Measurements from ENCODE around the gene CBX8. TPM values are rescaled to one million over a fixed set of nuclear protein-coding genes. Genes with fewer than 3 reads are reported as not detected.

Gene CBX8
- total RNA-seq, 1 donor from 2014 or later, result 4.0 TPM

DNA sequence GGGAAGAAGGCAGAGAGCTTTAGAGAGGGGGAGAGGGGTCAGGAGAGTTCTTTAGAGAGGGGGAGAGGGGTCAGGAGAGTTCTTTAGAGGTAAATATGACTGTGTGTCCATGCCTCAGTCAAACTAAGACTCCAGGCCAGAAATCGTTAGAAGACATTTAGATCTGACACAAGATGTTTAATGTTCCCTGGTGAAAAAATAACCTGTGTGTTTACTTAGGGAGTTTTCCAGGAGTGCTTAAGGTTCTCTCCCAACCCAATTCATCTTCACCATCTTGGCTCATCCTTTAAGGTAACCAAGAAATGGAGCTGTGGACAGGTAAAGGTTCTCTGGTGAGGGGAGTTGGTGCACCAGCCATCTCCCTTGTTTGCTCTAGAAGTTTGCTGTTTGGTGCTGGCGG, 32.6 kb upstream of the CBX8 start:
- ChIA-PET POLR2A (interaction anchor here (2.2 kb wide), 1 partner anchor 10 kb away, joined by 8 read pairs; the partner anchor contains the start of gene CBX4), CTCF (no interaction called here)
- peaks cover 11% of the 10 kb centered on the region for H3K36me3 Mint-ChIP-seq (ENCODE audit: low read depth)
- no peak overlapping the region for H3K4me3 Mint-ChIP-seq
- H3K27me3 Mint-ChIP-seq, result peaks cover 10% of the 10 kb centered on the region
- H3K27ac Mint-ChIP-seq, result no peak overlapping the region
- no peak for ATAC-seq (ENCODE audit: low read depth)
- DNase-seq, result no peak
- H3K9me3 Mint-ChIP-seq, result no peaks in the 10 kb centered on the region
- TF ChIP-seq, protein P1, sequence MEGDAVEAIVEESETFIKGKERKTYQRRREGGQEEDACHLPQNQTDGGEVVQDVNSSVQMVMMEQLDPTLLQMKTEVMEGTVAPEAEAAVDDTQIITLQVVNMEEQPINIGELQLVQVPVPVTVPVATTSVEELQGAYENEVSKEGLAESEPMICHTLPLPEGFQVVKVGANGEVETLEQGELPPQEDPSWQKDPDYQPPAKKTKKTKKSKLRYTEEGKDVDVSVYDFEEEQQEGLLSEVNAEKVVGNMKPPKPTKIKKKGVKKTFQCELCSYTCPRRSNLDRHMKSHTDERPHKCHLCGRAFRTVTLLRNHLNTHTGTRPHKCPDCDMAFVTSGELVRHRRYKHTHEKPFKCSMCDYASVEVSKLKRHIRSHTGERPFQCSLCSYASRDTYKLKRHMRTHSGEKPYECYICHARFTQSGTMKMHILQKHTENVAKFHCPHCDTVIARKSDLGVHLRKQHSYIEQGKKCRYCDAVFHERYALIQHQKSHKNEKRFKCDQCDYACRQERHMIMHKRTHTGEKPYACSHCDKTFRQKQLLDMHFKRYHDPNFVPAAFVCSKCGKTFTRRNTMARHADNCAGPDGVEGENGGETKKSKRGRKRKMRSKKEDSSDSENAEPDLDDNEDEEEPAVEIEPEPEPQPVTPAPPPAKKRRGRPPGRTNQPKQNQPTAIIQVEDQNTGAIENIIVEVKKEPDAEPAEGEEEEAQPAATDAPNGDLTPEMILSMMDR (IDR thresholded peaks at IDR 0.05), result no peak
- peaks cover 17% of the 10 kb centered on the region for H3K4me1 Mint-ChIP-seq
- intact Hi-C loops (cut with micrococcal nuclease), result no loop called here

DNA sequence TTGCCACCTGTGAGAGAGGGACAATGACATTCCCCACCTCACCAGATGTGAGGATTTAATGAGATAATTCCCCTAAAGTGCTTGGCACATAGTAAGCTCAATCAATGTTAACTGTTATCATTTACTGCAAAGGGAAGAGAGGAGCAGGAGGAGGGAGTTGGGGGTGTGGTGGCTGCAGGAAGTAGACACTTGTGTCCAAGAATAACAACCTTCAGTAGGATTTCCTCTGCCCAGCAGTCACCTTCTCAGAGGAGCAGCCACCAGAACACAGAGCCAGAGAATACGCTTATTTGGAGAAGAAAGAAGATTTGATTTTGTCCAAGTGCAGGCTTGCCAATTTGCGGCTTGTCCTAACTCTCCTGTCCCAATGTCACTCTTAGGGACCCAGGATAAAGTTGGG, 32.1 kb upstream of the CBX8 start:
- POLR2A ChIA-PET, result interaction anchor here (0.5 to 2.2 kb wide), 4 partner anchors 11 to 194 kb away, joined by 3 to 8 read pairs (median 3); partner anchors contain the start of genes CBX4 and CBX8
- ATAC-seq (ENCODE audit: low read depth) (no peak), DNase-seq (no peak)
- Mint-ChIP-seq H3K4me3 (no peak overlapping the region), H3K27ac (no peak overlapping the region), H3K27me3 (peaks cover 12% of the 10 kb centered on the region), H3K9me3 (no peaks in the 10 kb centered on the region), H3K36me3 (ENCODE audit: low read depth) (peaks cover 8% of the 10 kb centered on the region), H3K4me1 (peaks cover 17% of the 10 kb centered on the region)
- intact Hi-C loops (cut with micrococcal nuclease), result no loop called here
- CTCF ChIA-PET, result no interaction called here
- TF ChIP-seq, protein P1 (IDR thresholded peaks at IDR 0.05), result no peak

- H3K4me3 Mint-ChIP-seq, result no peak overlapping the region
- ATAC-seq (ENCODE audit: low read depth) (no peak), DNase-seq (no peak)
- intact Hi-C loops (cut with micrococcal nuclease), result no loop called here
- TF ChIP-seq, protein P1 (IDR thresholded peaks at IDR 0.05), result no peak
- peaks cover 17% of the 10 kb centered on the region for H3K27me3 Mint-ChIP-seq
- peaks cover 1% of the 10 kb centered on the region for H3K36me3 Mint-ChIP-seq (ENCODE audit: low read depth)
- CTCF ChIA-PET, result no interaction called here
- POLR2A ChIA-PET, result interaction anchor here (0.7 kb wide), 1 partner anchor 15 kb away, joined by 3 read pairs; no protein-coding TSS in a partner anchor
- H3K4me1 Mint-ChIP-seq, result peaks cover 12% of the 10 kb centered on the region
- H3K9me3 Mint-ChIP-seq, result no peaks in the 10 kb centered on the region
- no peak overlapping the region for H3K27ac Mint-ChIP-seq
These were observed 30.1 kb upstream of the CBX8 start for GRCh38 chr17:79826841-79827578.

DNA sequence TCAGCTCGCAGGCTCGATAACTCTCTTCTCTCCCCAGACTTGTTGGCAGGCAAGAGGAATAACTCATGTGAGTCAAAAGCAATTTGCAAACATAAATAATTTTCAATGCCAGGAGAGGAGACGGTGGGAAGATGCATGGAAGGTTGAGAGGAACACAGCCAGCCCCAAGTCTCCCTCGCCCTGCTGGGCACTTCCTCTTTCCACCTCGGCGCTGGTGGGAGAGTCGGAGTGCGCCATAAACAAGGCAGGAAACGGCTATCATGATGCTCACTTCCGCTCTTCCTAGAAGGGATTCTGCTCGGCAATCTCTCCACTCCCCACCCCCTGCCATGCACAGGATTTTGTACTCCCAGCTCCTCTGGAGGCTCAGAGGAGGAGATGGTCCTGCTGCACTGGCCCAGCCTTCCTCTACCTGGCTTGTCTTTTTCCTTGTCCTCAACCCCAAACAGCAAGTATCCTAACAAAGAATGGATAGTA, 29.4 kb upstream of the CBX8 start:
- H3K9me3 Mint-ChIP-seq, result no peaks in the 10 kb centered on the region
- H3K4me1 Mint-ChIP-seq, result peaks cover 9% of the 10 kb centered on the region
- peaks cover 21% of the 10 kb centered on the region for H3K27me3 Mint-ChIP-seq
- ChIA-PET POLR2A (no interaction called here), CTCF (no interaction called here)
- TF ChIP-seq, protein P1 (IDR thresholded peaks at IDR 0.05), result no peak
- intact Hi-C loops (cut with micrococcal nuclease), result no loop called here
- DNase-seq (no peak), ATAC-seq (ENCODE audit: low read depth) (no peak)
- H3K36me3 Mint-ChIP-seq (ENCODE audit: low read depth), result no peaks in the 10 kb centered on the region
- H3K27ac Mint-ChIP-seq, result peak overlapping the region; percentile 12
- H3K4me3 Mint-ChIP-seq, result no peak overlapping the region

DNA sequence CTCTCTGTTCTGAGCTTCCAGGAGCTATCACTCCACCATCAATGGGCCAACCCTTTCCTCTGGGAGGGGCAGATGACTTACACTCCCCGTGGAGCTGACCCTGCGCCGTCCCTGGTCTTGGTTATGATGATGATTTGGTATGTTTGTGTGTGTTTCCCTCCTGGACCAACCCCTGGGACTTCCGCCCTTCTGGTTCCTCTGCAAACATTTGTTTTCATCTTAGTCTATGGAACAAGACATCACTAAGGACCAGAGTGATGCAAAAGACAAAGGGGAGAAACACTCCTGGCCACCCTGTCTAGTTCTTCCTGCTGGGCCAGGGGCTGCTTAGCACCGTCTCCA, 28.7 kb upstream of the CBX8 start:
- Mint-ChIP-seq H3K27ac (no peak overlapping the region), H3K36me3 (ENCODE audit: low read depth) (no peaks in the 10 kb centered on the region), H3K4me1 (peaks cover 9% of the 10 kb centered on the region), H3K9me3 (no peaks in the 10 kb centered on the region), H3K4me3 (no peak overlapping the region), H3K27me3 (peaks cover 25% of the 10 kb centered on the region)
- TF ChIP-seq, protein P1 (IDR thresholded peaks at IDR 0.05), result no peak
- ChIA-PET CTCF (no interaction called here), POLR2A (no interaction called here)
- intact Hi-C loops (cut with micrococcal nuclease), result no loop called here
- ATAC-seq (ENCODE audit: low read depth) (no peak), DNase-seq (no peak)
